ENCODE results near the gene OR6N1. TPM values are rescaled to one million over a fixed set of nuclear protein-coding genes. Genes with fewer than 3 reads are reported as not detected.

OR6N1 gene
- total and polyA plus RNA-seq, 2 of the 4 experiments (the other 2 are of a cell fraction), result not detected

GRCh38 chr1:158794247-158794646 is 22.3 kb upstream of the OR6N1 start:
- CTCF ChIA-PET, result no interaction called here
- Histone ChIP-seq H3K9me3 (ENCODE audit: control insufficient read depth, insufficient read depth, low read length) (no peaks in the 10 kb centered on the region), H2BK15ac (ENCODE audit: low read depth, low read length) (no peak overlapping the region), H3K27me3 (ENCODE audit: control insufficient read depth, insufficient read depth, low read length) (no peaks in the 10 kb centered on the region), H3K4ac (ENCODE audit: low read depth, low read length) (no peak overlapping the region), H4K20me1 (ENCODE audit: insufficient read depth, low read length) (no peaks in the 10 kb centered on the region), H2AK5ac (ENCODE audit: low read depth, low read length) (no peak overlapping the region), H3K9me1 (ENCODE audit: insufficient read depth, low read length) (no peaks in the 10 kb centered on the region), H4K91ac (ENCODE audit: insufficient read depth, low read depth, low read length) (no peak overlapping the region), H3K79me1 (ENCODE audit: low read depth in 1 of 2, low read length in 2 of 2) (no peaks in the 10 kb centered on the region), H4K8ac (ENCODE audit: low read depth in 2 of 2, low read length in 2 of 2) (no peak overlapping the region), H3K27ac (ENCODE audit: insufficient read depth, low read length) (no peak overlapping the region), H2AFZ (replicated peaks; ENCODE audit: low read length, poor library complexity) (no peak overlapping the region), H4K5ac (ENCODE audit: low read depth, low read length) (no peak overlapping the region), H3K4me2 (ENCODE audit: low read depth, low read length) (no peak overlapping the region), H3K23ac (ENCODE audit: low read depth, low read length) (no peak overlapping the region), H2AK9ac (replicated peaks; ENCODE audit: low read depth, low read length, poor library complexity) (no peak overlapping the region), H2BK120ac (ENCODE audit: low read depth, low read length) (no peak overlapping the region), H3K4me3 (ENCODE audit: insufficient read depth, low read depth, low read length) (no peak overlapping the region), H2BK20ac (ENCODE audit: low read depth, low read length) (no peak overlapping the region), H3K56ac (ENCODE audit: extremely low read depth, insufficient read depth, low read length) (no peak overlapping the region), H3K36me3 (ENCODE audit: control insufficient read depth, insufficient read depth, low read length) (no peaks in the 10 kb centered on the region), H2BK5ac (ENCODE audit: low read depth, low read length, poor library complexity, severe bottlenecking) (no peak overlapping the region), H3K4me1 (ENCODE audit: control insufficient read depth, insufficient read depth, low read length) (no peaks in the 10 kb centered on the region), H3K18ac (ENCODE audit: low read depth, low read length) (no peak overlapping the region), H3K9ac (ENCODE audit: low read depth, low read length) (no peak overlapping the region), H3K14ac (replicated peaks; ENCODE audit: low read depth, low read length) (no peak overlapping the region)
- POLR2A ChIA-PET (ENCODE audit: unreplicated experiment), result no interaction called here
- no peak for ATAC-seq (ENCODE audit: low read depth)
- WGBS, 2 experiments (ENCODE audit: extremely low coverage in 2 of 2, insufficient read length in 1 of 2), result no CpG with 5 or more reads among the region's 6 CpGs
- BruUV-seq (replicated peaks), result no TSS peak
- no peak for DNase-seq
- dilution Hi-C loops (cut with HindIII; ENCODE audit: low sequenced_read_pairs, unreplicated experiment) (no loop called here), in situ Hi-C loops (cut with MboI; ENCODE audit: low sequenced_read_pairs) (no loop called here), intact Hi-C loops (cut with micrococcal nuclease) (loop anchor here (10.0 kb wide), 1 partner anchor 281 kb away; the partner anchor contains the start of gene AIM2)
- TF ChIP-seq RAD21 (IDR thresholded peaks at IDR 0.05; ENCODE audit: low read length) (no peak), CEBPB (IDR thresholded peaks at IDR 0.05; ENCODE audit: low read depth, low read length) (no peak), BHLHE40 (IDR thresholded peaks at IDR 0.05; ENCODE audit: low read depth, low read length) (no peak), MAFK (IDR thresholded peaks at IDR 0.05; ENCODE audit: low read depth, low read length) (no peak), CTCF (conservative IDR thresholded peaks at IDR 0.05; ENCODE audit: low read depth, low read length) (no peak), MAZ (IDR thresholded peaks at IDR 0.05; ENCODE audit: borderline replicate concordance, low read depth, low read length) (no peak), RFX5 (IDR thresholded peaks at IDR 0.05; ENCODE audit: low read depth, low read length) (no peak), POLR2A (IDR thresholded peaks at IDR 0.05; ENCODE audit: low read depth, low read length) (no peak), ELK1 (IDR thresholded peaks at IDR 0.05; ENCODE audit: borderline replicate concordance, low read depth, low read length) (no peak), RCOR1 (IDR thresholded peaks at IDR 0.05; ENCODE audit: insufficient replicate concordance, low read length) (no peak), CHD1 (IDR thresholded peaks at IDR 0.05; ENCODE audit: low read depth, low read length) (no peak), USF2 (IDR thresholded peaks at IDR 0.05; ENCODE audit: low read depth, low read length) (no peak), SMC3 (IDR thresholded peaks at IDR 0.05; ENCODE audit: low read depth, low read length) (no peak), MXI1 (IDR thresholded peaks at IDR 0.05; ENCODE audit: borderline replicate concordance, low read depth, low read length) (no peak), NFE2L2 (IDR thresholded peaks at IDR 0.05; ENCODE audit: low read depth, low read length) (no peak), FOS (IDR thresholded peaks at IDR 0.05; ENCODE audit: low read depth, low read length) (no peak)
